Activated CD8-positive, alpha-beta memory T cell treated with anti-CD3 and anti-CD28 coated beads for 4 hours (primary cell): ENCODE results near the gene MARCKS.

ENCODE experiments used
- DNase-seq, 2 donors: peaks; one replicate each; pipeline ENCODE4 v3.0.0-alpha.2; 2020; ENCODE audit warnings: low read depth in 2 of 2

Gene MARCKS

DNA sequence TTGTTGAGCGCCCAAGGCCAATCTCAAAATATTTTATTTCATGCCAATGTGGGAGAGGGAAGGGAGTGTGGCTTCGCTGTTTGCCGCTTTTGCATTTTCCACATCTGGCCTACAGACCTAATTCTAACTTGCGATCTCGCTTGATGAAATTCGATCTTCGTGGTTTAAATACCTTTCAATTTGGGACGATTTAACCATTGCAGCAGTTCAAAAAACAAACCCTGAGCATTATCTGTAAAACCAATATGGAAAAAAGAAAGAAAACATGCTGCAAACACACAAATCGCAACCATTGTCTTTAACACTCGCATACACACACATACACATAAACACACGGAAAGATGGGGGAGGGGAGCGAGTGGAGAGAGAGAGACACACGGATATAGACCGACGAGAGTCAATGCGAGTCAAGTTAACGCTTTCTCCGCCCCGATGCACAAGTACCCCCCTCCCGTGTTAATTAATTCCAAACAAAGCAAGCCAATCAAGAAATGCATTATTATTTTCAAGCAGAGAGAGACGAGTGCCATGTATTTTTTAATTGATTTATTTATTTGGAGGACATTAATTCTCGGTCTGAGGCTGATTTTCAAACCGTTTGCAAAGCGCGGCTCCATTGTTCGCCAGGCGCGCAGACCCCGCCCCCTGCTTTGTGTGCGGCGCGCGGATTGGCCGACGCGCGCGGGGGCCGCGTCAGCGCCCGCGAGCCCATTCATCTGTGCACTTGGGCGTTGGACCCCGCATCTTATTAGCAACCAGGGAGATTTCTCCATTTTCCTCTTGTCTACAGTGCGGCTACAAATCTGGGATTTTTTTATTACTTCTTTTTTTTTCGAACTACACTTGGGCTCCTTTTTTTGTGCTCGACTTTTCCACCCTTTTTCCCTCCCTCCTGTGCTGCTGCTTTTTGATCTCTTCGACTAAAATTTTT, at the start of gene MARCKS:
Gene MARCKS (plus strand): TSS at position 721 of the 931 bp plus-strand sequence. CDS start 401 bp downstream, outside the sequence.
- no peak for DNase-seq

- DNase-seq, result no peak
These were observed 47.3 kb upstream of the MARCKS start for GRCh38 chr6:113809826-113810225.

GRCh38 chr6:113813142-113813541, 44.0 kb upstream of the MARCKS start:
- no peak for DNase-seq

GRCh38 chr6:113818578-113818977, 38.6 kb upstream of the MARCKS start:
- DNase-seq, result no peak

DNA sequence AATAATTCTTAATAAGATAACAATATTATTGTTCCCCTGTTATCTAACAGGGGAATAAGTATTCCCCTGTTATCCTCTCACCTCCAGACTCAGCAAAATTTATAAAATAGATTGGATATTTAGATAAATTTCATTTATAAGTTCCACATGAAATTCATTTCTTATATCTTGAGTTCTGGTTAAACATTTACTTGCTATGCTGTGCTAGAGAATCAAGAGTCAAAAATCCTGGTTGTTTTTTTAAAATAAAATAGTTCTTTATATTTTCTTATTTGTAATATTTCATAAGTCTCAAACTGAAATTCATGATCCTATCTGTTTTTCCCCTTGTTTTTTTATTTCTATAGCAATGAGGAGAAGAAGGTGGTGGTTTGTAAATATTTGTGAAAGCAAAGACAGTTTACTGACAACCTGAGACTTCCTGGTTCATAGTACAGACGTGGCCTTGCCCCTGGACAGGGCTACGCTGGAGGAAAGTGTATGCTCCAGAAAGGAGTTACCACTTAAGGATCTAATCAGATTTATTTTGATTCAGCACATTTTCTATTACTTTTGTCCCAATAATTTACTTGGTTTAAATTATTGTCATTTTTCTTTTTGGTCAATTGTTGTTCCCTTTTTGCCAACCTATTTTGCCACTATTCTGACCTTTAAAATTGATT, 37.8 kb upstream of the MARCKS start:
- no peak for DNase-seq

GRCh38 chr6:113820761-113821160, 36.4 kb upstream of the MARCKS start:
- DNase-seq, result no peak

GRCh38 chr6:113821445-113821844, 35.7 kb upstream of the MARCKS start:
- DNase-seq, result no peak

GRCh38 chr6:113823916-113824315, 33.2 kb upstream of the MARCKS start:
- DNase-seq, result no peak

DNA sequence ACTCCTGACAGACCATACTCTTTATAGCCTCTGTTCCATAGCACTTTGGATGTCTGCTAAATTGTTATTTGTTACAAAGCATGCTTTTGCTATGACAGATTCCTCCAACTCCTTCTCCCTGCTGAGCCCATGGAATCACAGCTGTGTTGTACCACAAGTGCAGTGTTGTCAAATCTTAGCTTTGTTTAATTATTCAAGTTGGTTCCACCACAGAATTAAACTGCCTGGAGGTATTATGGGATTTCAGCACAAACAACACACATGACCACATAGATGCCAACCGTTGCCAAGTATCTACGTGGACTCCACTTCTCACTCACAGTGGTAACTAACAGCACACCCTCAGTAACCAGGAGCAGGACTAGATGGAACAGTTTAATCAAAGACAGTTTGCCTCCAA, 32.7 kb upstream of the MARCKS start:
- no peak for DNase-seq

DNA sequence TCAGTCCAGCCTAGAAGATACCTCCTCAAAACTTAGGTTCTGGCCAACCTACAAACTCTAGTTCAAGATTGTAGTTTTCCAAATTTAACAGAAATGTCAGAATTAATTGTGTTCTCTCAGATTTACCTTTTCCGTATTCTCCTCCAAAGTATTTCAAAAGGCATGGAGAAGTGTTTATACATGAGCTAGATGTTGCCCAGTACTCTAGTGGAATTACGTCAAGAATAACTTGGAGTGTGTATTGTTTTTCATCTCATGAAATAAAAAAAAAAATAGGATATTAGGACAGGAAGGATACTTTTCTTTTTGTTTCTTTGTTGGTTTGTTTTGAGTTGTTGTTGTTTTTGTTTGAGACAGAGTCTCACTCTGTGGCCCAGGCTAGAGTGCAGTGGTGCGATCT, 32.3 kb upstream of the MARCKS start:
- DNase-seq, result no peak

DNA sequence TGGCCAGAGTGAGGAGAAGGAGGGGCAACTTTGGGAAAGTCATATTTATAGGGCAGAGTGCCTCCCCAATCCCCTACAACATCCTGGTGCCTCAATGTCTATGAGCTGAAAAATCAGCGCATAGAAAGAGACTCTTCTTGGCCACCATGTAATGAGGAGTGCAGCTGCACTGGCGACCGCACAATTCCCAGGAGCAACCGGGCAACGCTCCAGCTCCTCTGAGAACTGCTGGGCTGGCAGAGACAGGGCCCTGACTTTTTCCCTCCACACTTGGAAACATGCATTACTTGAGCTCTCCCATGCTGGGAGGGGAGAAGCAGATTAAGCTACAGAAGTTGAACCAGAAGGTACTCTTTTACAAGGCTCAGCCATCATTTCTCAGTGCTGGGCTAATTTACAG, 31.4 kb upstream of the MARCKS start:
- no peak for DNase-seq

DNA sequence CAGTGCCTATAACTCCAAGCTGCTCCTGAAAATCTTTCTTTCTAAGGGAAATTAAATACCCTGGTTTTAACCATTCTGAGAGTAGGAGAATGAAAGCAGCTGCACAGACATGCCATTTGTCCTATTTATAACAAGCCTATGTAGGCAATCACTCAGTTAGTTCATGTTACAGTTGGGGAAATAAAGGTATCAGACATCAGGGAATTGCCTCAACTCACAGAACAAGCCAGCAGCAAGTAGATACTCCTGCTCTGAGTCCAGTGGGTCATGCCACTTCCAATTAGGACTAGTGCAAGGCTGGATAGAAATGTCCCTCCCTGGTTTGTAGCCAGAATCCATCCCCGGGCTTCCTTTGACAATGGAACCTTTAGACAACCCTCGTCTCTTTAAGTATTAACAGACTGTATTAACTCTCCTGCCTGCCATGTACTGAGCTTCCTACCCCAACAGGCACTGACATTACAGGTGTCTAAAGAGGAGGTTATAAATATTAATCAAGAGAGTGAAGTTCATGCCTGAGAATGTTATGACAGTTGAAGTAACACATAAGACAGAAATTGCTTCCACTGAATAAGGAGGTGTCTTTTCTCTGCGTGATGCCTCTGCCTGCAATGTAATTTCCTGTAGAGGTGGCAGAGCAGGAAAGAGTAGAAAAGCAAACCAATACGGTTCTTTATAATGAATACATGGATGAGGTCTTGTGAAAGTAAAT, 28.0 kb upstream of the MARCKS start:
- DNase-seq, result no peak

DNA sequence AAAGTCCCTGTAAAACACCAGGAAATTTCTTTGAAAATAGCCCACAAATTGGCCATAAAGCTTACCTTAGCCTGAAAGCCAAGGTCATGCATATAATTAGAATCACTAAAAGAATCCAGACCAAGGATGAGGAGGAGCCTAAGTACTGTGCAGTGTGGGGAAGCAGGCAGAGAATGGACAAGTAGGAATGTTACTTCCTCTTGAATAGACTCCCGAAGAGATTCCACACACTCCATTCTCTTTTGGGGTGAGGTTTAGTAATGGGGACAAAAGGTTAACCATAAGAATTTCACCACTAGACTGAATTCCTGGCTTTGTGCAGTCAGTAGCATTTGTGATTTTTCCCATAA, 27.5 kb upstream of the MARCKS start:
- DNase-seq, result no peak

DNA sequence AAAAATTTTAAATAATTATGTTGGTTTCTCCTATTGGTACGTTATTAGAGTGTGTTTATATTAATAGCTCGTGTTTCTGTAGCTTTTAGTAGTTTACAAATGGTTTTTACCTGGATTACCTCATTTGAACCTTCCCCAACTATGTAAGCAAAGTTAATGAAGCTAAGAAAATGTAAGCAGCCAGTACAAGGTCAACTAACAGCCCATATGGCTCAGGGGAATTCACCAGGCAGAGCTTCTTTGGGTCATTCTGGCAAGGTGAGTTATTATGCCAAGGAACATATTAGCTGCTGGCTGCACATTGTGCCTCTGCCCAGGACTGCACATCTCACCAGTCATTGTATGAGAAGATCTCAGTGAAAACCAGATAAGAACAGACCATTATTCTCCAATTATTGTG, 27.0 kb upstream of the MARCKS start:
- DNase-seq, result no peak

- no peak for DNase-seq
These were observed 23.6 kb upstream of the MARCKS start for GRCh38 chr6:113833537-113833936.

DNA sequence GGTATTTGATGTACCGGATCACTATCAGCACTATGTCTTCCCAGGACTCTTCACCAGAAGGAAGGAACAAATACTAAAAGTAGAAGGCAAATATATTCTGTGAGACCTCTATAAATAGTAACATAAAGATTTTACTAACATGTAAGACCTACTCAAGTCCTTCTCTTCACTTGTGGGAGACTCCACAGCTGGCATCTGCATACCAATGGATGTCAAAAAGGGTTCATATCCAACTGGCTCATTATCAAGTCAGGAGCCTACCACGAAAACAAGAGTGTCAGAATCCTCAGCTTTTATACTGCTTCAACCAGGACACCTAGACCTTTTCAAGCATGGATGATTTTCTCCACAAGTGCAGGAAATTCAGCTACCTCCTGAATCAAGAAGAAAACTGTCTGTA, 20.0 kb upstream of the MARCKS start:
- no peak for DNase-seq

- DNase-seq, result no peak
These were observed 15.0 kb upstream of the MARCKS start for GRCh38 chr6:113842165-113842564.

GRCh38 chr6:113843500-113844073, 13.6 kb upstream of the MARCKS start:
- no peak for DNase-seq

DNA sequence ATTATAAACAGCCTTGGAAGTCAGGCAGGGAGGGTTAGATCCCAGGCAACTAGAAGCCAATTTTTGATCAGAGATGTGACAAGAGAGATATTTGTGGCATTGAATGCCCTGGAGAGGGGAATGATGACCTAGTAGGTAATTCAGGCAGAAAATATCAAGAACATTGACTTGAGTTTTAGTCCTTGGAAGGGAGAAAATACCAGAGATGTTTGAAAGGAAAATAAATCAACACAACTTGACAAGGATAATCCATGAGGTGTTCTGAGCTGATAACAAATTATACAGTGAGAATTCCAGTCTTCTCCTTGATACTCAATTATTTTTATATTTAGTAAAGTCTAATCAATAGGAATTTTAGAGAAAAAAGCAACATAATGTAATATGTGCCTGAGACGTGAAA, 10.6 kb upstream of the MARCKS start:
- no peak for DNase-seq

DNA sequence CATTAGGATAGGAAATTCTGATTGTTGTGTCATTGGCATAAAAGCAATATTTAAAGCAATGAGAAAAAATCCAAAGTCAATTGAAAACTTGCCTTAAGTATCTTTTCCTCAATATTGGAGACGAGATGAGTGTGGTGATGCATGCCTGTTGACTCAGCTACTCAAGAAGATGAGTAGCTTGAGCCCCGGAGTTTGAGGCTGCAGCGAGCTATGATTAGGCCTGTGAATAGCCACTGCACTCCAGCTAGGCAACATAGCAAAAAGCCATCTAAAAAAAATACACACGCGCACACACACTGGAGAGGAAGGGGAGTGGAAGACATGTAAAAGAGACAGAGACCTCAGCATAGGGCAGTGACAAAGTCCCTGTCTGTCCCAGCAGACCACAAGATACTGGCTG, 9.7 kb upstream of the MARCKS start:
- DNase-seq, result no peak

DNA sequence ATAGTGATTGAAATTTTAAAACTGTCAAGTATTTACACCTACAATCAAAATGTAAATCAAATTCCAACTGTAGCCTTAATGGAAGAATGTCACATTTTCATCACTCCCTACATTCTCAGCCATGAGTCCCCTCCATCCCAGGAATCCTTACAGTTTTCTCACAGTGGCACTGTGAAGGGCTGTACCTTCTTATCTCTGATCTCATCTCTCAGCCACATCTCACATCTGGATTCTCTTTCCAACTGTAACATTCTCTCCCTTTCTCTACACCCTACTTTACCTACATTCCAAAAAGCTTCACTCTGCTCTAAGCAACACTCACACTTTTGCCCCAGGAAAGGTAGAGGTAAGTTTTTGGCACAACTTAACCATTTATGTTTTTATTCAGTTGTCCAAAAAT, 8.9 kb upstream of the MARCKS start:
- DNase-seq, result no peak

GRCh38 chr6:113848811-113849210, 8.3 kb upstream of the MARCKS start:
- no peak for DNase-seq
